Mesodermal cell (in vitro differentiated cells): ENCODE data around the gene C12orf50.

ENCODE experiments used
- H3K27ac ChIP-seq: 2 replicates; pipeline ENCODE4 v1.7.0; 2013; ENCODE audit warnings: mild to moderate bottlenecking, low read depth, low read length, moderate library complexity; ENCODE audit not compliant: severe bottlenecking
- H3K36me3 ChIP-seq: 2 replicates; pipeline ENCODE4 v1.7.1; 2013; ENCODE audit warnings: mild to moderate bottlenecking, low read length, moderate library complexity; ENCODE audit not compliant: control insufficient read depth, insufficient read depth
- H3K4me1 ChIP-seq: one replicate; pipeline ENCODE4 v1.7.1; 2013; ENCODE audit warnings: mild to moderate bottlenecking, low read length; ENCODE audit not compliant: insufficient read depth, control insufficient read depth, poor library complexity, severe bottlenecking
- H3K4me3 ChIP-seq: 2 replicates; pipeline ENCODE4 v1.7.0; 2013; ENCODE audit warnings: low read length, control low read depth, mild to moderate bottlenecking; ENCODE audit not compliant: insufficient read depth, poor library complexity, severe bottlenecking; ENCODE audit errors: extremely low read depth
- H3K9me3 ChIP-seq: 2 replicates; pipeline ENCODE4 v1.7.1; 2013; ENCODE audit warnings: mild to moderate bottlenecking, low read length, moderate library complexity; ENCODE audit not compliant: control insufficient read depth
- WGBS, 2 experiments: methylation state at CpG; one replicate each; pipeline ENCODE4 v1.1.5; 2013; ENCODE audit warnings: missing lambda C conversion rate in 2 of 2; ENCODE audit not compliant: insufficient coverage in 2 of 2; 5-methylcytosine and 5-hydroxymethylcytosine counted together

The C12orf50 gene

GRCh38 chr12:87952223-87952622 is 77.0 kb downstream of the C12orf50 start:
- no peak overlapping the region for H3K27ac ChIP-seq
- H3K9me3 ChIP-seq: no peaks in the 10 kb centered on the region
- no CpG with 5 or more reads among the region's 2 CpGs for WGBS, 2 experiments
- H3K4me3 ChIP-seq: no peak overlapping the region
- no peaks in the 10 kb centered on the region for H3K36me3 ChIP-seq
- H3K4me1 ChIP-seq: no peaks in the 10 kb centered on the region

- Histone ChIP-seq H3K36me3 (no peaks in the 10 kb centered on the region), H3K4me3 (no peak overlapping the region), H3K27ac (no peak overlapping the region), H3K9me3 (no peaks in the 10 kb centered on the region), H3K4me1 (no peaks in the 10 kb centered on the region)
- 89 to 93% methylated on average over 1 to 3 of the region's 3 CpGs for WGBS, 2 experiments
These were observed 85.4 kb downstream of the C12orf50 start for GRCh38 chr12:87943762-87944161.

- Histone ChIP-seq H3K4me1 (no peaks in the 10 kb centered on the region), H3K27ac (no peak overlapping the region), H3K9me3 (no peaks in the 10 kb centered on the region), H3K4me3 (no peak overlapping the region), H3K36me3 (no peaks in the 10 kb centered on the region)
- no CpG with 5 or more reads among the region's 1 CpG for WGBS, 2 experiments
These were observed 86.2 kb downstream of the C12orf50 start for GRCh38 chr12:87943023-87943422.

- Histone ChIP-seq H3K9me3 (no peaks in the 10 kb centered on the region), H3K36me3 (no peaks in the 10 kb centered on the region), H3K4me3 (no peak overlapping the region), H3K4me1 (no peaks in the 10 kb centered on the region), H3K27ac (no peak overlapping the region)
These were observed 90.0 kb downstream of the C12orf50 start for GRCh38 chr12:87939182-87939581.

DNA sequence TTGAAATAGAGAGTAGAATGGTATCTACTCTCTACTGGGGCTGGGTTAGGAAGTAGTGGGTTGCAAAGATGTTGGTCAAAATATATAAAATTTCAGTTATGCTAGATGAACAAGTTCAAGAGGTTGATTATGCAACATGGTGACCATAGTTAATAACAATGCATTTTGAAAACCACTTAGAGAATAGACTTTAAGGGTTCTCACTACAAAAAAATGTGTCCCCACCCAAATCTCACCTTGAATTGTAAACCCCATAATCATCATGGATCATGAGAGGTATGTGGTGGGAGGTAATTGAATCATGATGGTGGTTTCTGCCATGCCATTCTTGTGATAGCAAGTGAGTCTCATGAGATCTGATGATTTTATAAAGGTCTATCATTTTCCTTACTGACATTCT is 94.0 kb downstream of the C12orf50 start:
- Histone ChIP-seq H3K4me1 (no peaks in the 10 kb centered on the region), H3K9me3 (no peaks in the 10 kb centered on the region), H3K27ac (no peak overlapping the region), H3K36me3 (no peaks in the 10 kb centered on the region), H3K4me3 (no peak overlapping the region)

GRCh38 chr12:87933991-87934390 is 95.2 kb downstream of the C12orf50 start:
- H3K4me3 ChIP-seq: no peak overlapping the region
- no peaks in the 10 kb centered on the region for H3K9me3 ChIP-seq
- H3K27ac ChIP-seq: no peak overlapping the region
- H3K36me3 ChIP-seq: no peaks in the 10 kb centered on the region
- no peaks in the 10 kb centered on the region for H3K4me1 ChIP-seq

DNA sequence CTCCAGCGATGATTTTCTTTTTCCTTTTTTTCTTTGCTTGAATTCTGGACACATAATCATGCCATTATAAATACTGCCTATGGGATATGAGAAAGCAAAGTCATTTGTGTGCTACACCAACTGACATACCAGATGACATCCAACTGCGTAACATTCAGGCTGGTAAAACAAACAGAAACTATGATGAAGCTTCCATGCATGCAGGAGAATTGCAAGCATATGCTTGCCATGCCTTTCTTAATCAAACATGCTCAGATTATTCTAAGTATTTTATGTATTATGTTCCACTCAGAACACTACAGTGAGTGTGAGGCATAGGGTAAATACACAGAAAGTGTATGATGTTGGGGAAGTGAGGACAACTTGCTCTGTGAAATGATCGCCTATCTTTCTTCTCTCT is 97.4 kb downstream of the C12orf50 start:
- WGBS, 2 experiments: 75 to 93% methylated on average over 2 of the region's 3 CpGs
- no peak overlapping the region for H3K4me3 ChIP-seq
- no peak overlapping the region for H3K27ac ChIP-seq
- no peaks in the 10 kb centered on the region for H3K4me1 ChIP-seq
- H3K36me3 ChIP-seq: no peaks in the 10 kb centered on the region
- H3K9me3 ChIP-seq: no peaks in the 10 kb centered on the region

- Histone ChIP-seq H3K4me1 (no peaks in the 10 kb centered on the region), H3K36me3 (no peaks in the 10 kb centered on the region), H3K4me3 (no peak overlapping the region), H3K27ac (no peak overlapping the region), H3K9me3 (no peaks in the 10 kb centered on the region)
- WGBS, 2 experiments: no CpG with 5 or more reads among the region's 1 CpG
These were observed 98.6 kb downstream of the C12orf50 start for GRCh38 chr12:87930627-87931026.
